Left lung (tissue), 10 donors: ENCODE data around the gene ZSCAN25. TPM values are rescaled to one million over a fixed set of nuclear protein-coding genes. Genes with fewer than 3 reads are reported as not detected.
A peak's percentile ranks its signal among the peaks of the same experiment; 100 is the strongest.

Experiments used
- ATAC-seq: fragments of 200-7000 bp; cut with Tn5 transposase; one replicate; pipeline ENCODE4 v1.9.1; 2020; ENCODE audit warnings: moderate library complexity
- DNase-seq, 4 donors: peaks; one replicate each; pipeline ENCODE4 v3.0.0-alpha.2; 2013 to 2020
- H3K27ac ChIP-seq, 2 donors: fragments of 200-600 bp; sonication (generic) in 1 of 2; one replicate each; pipeline versions ENCODE4 v1.5.0 to v1.8.0; 2020 to 2021
- H3K27me3 ChIP-seq, 2 donors: fragments of 200-600 bp; sonication (generic) in 1 of 2; one replicate each; pipeline versions ENCODE4 v1.5.0 to v1.8.0; 2020 to 2021
- H3K36me3 ChIP-seq, 2 donors: fragments of 200-600 bp; sonication (generic) in 1 of 2; one replicate each; pipeline versions ENCODE4 v1.5.0 to v1.8.0; 2020 to 2021
- H3K4me1 ChIP-seq, 2 donors: fragments of 200-600 bp; one replicate each; pipeline ENCODE4 v1.8.0; 2021
- H3K4me3 ChIP-seq, 2 donors: fragments of 200-600 bp; sonication (generic) in 1 of 2; one replicate each; pipeline versions ENCODE4 v1.5.0 to v1.8.0; 2020 to 2021; ENCODE audit warnings: mild to moderate bottlenecking in 1 of 2
- H3K9me3 ChIP-seq, 2 donors: fragments of 200-600 bp; sonication (generic) in 1 of 2; one replicate each; pipeline versions ENCODE4 v1.5.0 to v1.8.0; 2020 to 2021
- intact Hi-C, 2 donors: fragments of 100-400 bp; cut with DNase I; formaldehyde crosslinking; loops; one replicate each; pipeline versions ENCODE4 v1.11.2 to v1.14.2; 2022
- polyA plus RNA-seq, 6 donors: library from polyadenylated mRNA; unstranded; fragments of 120-200 nt; gene quantifications; one replicate each; pipeline ENCODE4 v1.2.1, GENCODE V29; 2013; ENCODE audit not compliant: insufficient read length in 6 of 6
- total RNA-seq, 2 donors: library from RNA; stranded (reverse); fragmentation: NEBNext Ultra II Directional; extraction: Animal tissue kit (Norgen Biotek cat#: 25700); gene quantifications; one replicate each; pipeline ENCODE4 v1.2.1, GENCODE V29; 2021
- TF ChIP-seq, protein P1 (sequence below), 2 donors: fragments of 200-600 bp; sonication (generic) in 1 of 2; IDR thresholded peaks; one replicate each; pipeline versions ENCODE4 v1.5.0 to v1.8.0; 2021; ENCODE audit warnings: antibody characterized with exemption in 2 of 2
- donor health status: DM: no; HTN: yes; CAD: no.
- donor health status: DM: no; HTN: no; CAD: no.

The ZSCAN25 gene
- total and polyA plus RNA-seq, 8 donors, result 15.3 to 21.3 (median 19.2) TPM

GRCh38 chr7:99615989-99616358 lies 772 bp upstream of the ZSCAN25 start:
- TF ChIP-seq, protein P1, sequence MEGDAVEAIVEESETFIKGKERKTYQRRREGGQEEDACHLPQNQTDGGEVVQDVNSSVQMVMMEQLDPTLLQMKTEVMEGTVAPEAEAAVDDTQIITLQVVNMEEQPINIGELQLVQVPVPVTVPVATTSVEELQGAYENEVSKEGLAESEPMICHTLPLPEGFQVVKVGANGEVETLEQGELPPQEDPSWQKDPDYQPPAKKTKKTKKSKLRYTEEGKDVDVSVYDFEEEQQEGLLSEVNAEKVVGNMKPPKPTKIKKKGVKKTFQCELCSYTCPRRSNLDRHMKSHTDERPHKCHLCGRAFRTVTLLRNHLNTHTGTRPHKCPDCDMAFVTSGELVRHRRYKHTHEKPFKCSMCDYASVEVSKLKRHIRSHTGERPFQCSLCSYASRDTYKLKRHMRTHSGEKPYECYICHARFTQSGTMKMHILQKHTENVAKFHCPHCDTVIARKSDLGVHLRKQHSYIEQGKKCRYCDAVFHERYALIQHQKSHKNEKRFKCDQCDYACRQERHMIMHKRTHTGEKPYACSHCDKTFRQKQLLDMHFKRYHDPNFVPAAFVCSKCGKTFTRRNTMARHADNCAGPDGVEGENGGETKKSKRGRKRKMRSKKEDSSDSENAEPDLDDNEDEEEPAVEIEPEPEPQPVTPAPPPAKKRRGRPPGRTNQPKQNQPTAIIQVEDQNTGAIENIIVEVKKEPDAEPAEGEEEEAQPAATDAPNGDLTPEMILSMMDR (IDR thresholded peaks at IDR 0.05), result no peak
- DNase-seq (no peak), ATAC-seq (no peak)
- H3K27ac ChIP-seq, result peak overlapping the region in 1 of 2 donors; percentile 82
- no peaks in the 10 kb centered on the region for H3K9me3 ChIP-seq
- H3K4me1 ChIP-seq, result peaks cover 7 to 20% of the 10 kb centered on the region in 2 donors
- H3K36me3 ChIP-seq, result peaks cover 0 to 26% of the 10 kb centered on the region in 2 donors
- H3K4me3 ChIP-seq, result peak overlapping the region in 1 of 2 donors; percentile 90
- intact Hi-C loops, result no loop called here
- no peaks in the 10 kb centered on the region for H3K27me3 ChIP-seq

GRCh38 chr7:99617192-99617781 lies 541 bp downstream of the ZSCAN25 start:
- Histone ChIP-seq H3K27ac (peak overlapping the region; percentile 50 to 82), H3K36me3 (peaks cover 0 to 39% of the 10 kb centered on the region in 2 donors), H3K4me1 (peaks cover 7 to 20% of the 10 kb centered on the region in 2 donors), H3K9me3 (no peaks in the 10 kb centered on the region), H3K27me3 (no peaks in the 10 kb centered on the region), H3K4me3 (peak overlapping the region; percentile 73 to 90)
- TF ChIP-seq, protein P1 (IDR thresholded peaks at IDR 0.05), result no peak
- intact Hi-C loops, result no loop called here
- ATAC-seq, result no peak
- DNase-seq, result no peak

DNA sequence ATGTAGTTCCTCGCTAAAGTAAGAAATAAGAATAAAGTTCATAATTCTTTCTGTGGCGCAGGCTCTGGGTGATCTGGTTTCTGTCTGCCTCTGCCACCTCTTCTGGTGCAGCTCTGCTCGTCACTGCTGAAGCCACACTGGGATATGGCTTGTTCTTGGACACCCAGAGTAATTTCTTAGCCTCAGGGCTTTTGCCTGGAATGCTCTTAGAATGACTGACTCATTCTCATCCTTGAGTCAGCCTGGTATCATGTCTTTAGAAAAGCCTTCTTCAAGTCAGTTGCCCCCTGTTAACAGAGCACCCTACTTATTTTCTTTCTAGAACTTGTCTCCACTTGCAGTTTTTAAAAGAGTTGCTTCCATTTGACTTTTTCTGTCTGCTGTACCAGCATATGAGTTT lies 2.0 kb downstream of the ZSCAN25 start:
- intact Hi-C loops, result no loop called here
- ATAC-seq, result no peak
- H3K27ac ChIP-seq, result no peak overlapping the region
- H3K9me3 ChIP-seq, result no peaks in the 10 kb centered on the region
- peaks cover 0 to 54% of the 10 kb centered on the region in 2 donors for H3K36me3 ChIP-seq
- H3K4me3 ChIP-seq, result no peak overlapping the region
- TF ChIP-seq, protein P1 (IDR thresholded peaks at IDR 0.05), result no peak
- no peaks in the 10 kb centered on the region for H3K27me3 ChIP-seq
- no peak for DNase-seq
- H3K4me1 ChIP-seq, result peaks cover 7 to 20% of the 10 kb centered on the region in 2 donors

DNA sequence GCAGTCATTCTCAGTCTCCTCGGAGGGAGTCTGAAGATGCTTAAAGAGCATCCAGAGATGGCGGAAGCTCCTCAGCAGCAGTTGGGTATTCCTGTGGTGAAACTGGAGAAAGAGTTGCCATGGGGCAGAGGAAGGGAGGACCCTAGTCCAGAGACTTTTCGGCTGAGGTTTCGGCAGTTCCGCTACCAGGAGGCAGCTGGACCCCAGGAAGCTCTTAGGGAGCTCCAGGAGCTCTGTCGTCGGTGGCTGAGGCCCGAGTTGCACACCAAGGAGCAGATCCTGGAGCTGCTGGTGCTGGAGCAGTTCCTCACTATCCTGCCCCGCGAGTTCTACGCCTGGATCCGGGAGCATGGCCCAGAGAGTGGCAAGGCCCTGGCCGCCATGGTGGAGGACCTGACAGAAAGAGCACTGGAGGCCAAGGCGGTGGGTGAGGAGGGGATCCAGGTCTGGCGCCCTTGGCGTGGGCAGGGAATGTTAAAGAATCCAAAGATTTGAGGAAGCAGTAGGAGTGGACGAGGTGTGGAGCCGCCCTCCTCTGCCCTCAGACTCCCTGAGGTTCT lies 2.9 kb downstream of the ZSCAN25 start:
- Histone ChIP-seq H3K9me3 (no peaks in the 10 kb centered on the region), H3K27me3 (no peaks in the 10 kb centered on the region), H3K27ac (no peak overlapping the region), H3K4me3 (no peak overlapping the region), H3K4me1 (peaks cover 7 to 20% of the 10 kb centered on the region in 2 donors), H3K36me3 (peaks cover 0 to 63% of the 10 kb centered on the region in 2 donors)
- intact Hi-C loops, result no loop called here
- DNase-seq (no peak), ATAC-seq (no peak)
- TF ChIP-seq, protein P1 (IDR thresholded peaks at IDR 0.05), result no peak

DNA sequence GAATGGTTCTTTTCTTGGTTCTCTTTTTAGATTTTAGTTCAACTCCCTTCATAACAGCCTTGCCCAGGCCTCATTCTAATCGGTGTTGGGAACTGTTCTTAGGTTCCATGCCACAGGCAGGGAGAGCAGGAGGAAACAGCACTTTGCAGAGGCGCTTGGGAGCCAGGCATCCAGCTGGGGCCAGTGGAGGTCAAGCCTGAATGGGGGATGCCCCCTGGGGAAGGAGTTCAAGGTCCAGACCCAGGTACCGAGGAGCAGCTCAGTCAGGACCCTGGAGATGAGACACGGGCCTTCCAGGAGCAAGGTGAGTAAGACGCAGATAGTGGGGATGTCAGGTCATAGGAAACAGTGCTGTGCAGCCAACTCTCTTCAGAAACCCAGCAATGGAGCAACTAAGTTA lies 4.5 kb downstream of the ZSCAN25 start:
- intact Hi-C loops, result no loop called here
- ATAC-seq, result no peak
- peaks cover 0 to 79% of the 10 kb centered on the region in 2 donors for H3K36me3 ChIP-seq
- TF ChIP-seq, protein P1 (IDR thresholded peaks at IDR 0.05), result no peak
- no peaks in the 10 kb centered on the region for H3K27me3 ChIP-seq
- no peak overlapping the region for H3K4me3 ChIP-seq
- H3K9me3 ChIP-seq, result no peaks in the 10 kb centered on the region
- no peak overlapping the region for H3K27ac ChIP-seq
- no peak for DNase-seq
- H3K4me1 ChIP-seq, result peaks cover 7 to 17% of the 10 kb centered on the region in 2 donors
